OCI-LY1 (cell line): Measurements from ENCODE around the gene ARGLU1.

Source experiments
- H2AFZ ChIP-seq: fragments of 200-600 bp; sonication (generic), shearing (Covaris generic); 2 replicates; pipeline ENCODE4 v1.6.0; 2014; ENCODE audit warnings: antibody characterized with exemption, mild to moderate bottlenecking, low read length
- H3F3A ChIP-seq: fragments of 200-600 bp; sonication (generic), shearing (Covaris generic); 2 replicates; pipeline ENCODE4 v1.6.0; 2014; ENCODE audit warnings: mild to moderate bottlenecking, antibody characterized with exemption, low read length, moderate library complexity; ENCODE audit not compliant: insufficient read depth
- H3K27ac ChIP-seq: fragments of 200-600 bp; sonication (generic); 2 replicates; pipeline ENCODE4 v1.5.1; 2014; ENCODE audit warnings: low read length, mixed run types, mild to moderate bottlenecking, low read depth; ENCODE audit not compliant: poor library complexity, severe bottlenecking
- H3K27me3 ChIP-seq: fragments of 200-600 bp; sonication (generic); 2 replicates; pipeline ENCODE4 v1.6.0; 2014; ENCODE audit warnings: antibody characterized with exemption, mild to moderate bottlenecking, low read length, moderate library complexity; ENCODE audit not compliant: insufficient read depth
- H3K36me3 ChIP-seq: fragments of 200-600 bp; sonication (generic); 2 replicates; pipeline ENCODE4 v1.6.1; 2014; ENCODE audit warnings: mild to moderate bottlenecking, antibody characterized with exemption, low read length, moderate library complexity, mixed read lengths; ENCODE audit not compliant: insufficient read depth
- H3K4me1 ChIP-seq: fragments of 200-600 bp; sonication (generic); 2 replicates; pipeline ENCODE4 v1.5.1; 2014; ENCODE audit warnings: mild to moderate bottlenecking, low read length, moderate library complexity; ENCODE audit not compliant: insufficient read depth, severe bottlenecking
- H3K4me2 ChIP-seq: fragments of 200-600 bp; sonication (generic), shearing (Covaris generic); 2 replicates; pipeline ENCODE4 v1.6.1; 2014; ENCODE audit warnings: low read length
- H3K4me3 ChIP-seq: fragments of 200-600 bp; sonication (generic); 2 replicates; pipeline ENCODE4 v1.5.1; 2014; ENCODE audit warnings: low read length, low read depth, mild to moderate bottlenecking, mixed read lengths; ENCODE audit not compliant: poor library complexity, severe bottlenecking
- H3K79me2 ChIP-seq: fragments of 200-600 bp; shearing (Covaris generic); 2 replicates; pipeline ENCODE4 v1.6.1; 2016; ENCODE audit warnings: mixed run types, low read length, mixed read lengths; ENCODE audit not compliant: insufficient read depth
- H3K9ac ChIP-seq: fragments of 200-600 bp; sonication (generic), shearing (Covaris generic); 2 replicates; pipeline ENCODE4 v1.6.1; 2014; ENCODE audit warnings: mild to moderate bottlenecking, low read length, mixed read lengths
- H3K9me2 ChIP-seq: fragments of 200-600 bp; sonication (generic), shearing (Covaris generic); 2 replicates; pipeline ENCODE4 v1.6.1; 2014; ENCODE audit warnings: low read depth, mild to moderate bottlenecking, low read length, mixed read lengths
- H3K9me3 ChIP-seq: fragments of 200-600 bp; shearing (Covaris generic); 2 replicates; pipeline ENCODE4 v1.6.1; 2014; ENCODE audit warnings: low read length, mixed read lengths
- H4K20me1 ChIP-seq: fragments of 200-600 bp; sonication (generic), shearing (Covaris generic); 2 replicates; pipeline ENCODE4 v1.6.0; 2016; ENCODE audit warnings: mild to moderate bottlenecking, low read length; ENCODE audit not compliant: insufficient read depth
- EZH2 ChIP-seq: fragments of 200-600 bp; sonication (generic), shearing (Covaris generic); IDR thresholded peaks from 2 replicates; pipeline ENCODE4 v1.8.0; 2017; ENCODE audit warnings: borderline replicate concordance, mixed run types, mild to moderate bottlenecking, antibody characterized with exemption, low read length, moderate library complexity, mixed read lengths
- TF ChIP-seq, protein P1 (sequence below): fragments of 200-600 bp; sonication (generic), shearing (Covaris generic); IDR thresholded peaks from 2 replicates; pipeline ENCODE4 v1.5.1; 2017; ENCODE audit warnings: mild to moderate bottlenecking, antibody characterized with exemption, low read length, moderate library complexity, mixed read lengths

Gene ARGLU1

DNA sequence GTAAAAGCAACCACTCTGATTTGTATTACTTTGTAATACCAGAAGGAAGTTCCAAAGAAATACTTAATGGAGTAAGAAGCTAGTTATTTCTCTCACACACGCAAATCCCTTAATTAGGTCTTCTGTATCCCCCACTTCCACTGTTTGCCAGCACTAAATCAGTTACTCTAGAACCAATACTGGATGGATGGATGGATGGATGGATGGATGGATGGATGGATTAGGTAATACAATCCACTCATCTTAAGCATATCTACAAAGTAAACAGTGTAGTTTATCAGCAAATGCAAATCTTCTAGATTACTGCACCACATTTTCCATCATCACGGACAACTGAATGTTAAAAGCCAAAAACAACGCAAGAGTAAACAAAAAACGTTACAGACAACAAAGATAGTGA, 27.3 kb downstream of the ARGLU1 start:
- Histone ChIP-seq H3K4me1 (peaks cover 4% of the 10 kb centered on the region), H3K79me2 (peaks cover 5% of the 10 kb centered on the region; the same call in 1 of the 2 replicates), H3K9me2 (no peaks in the 10 kb centered on the region), H3K27me3 (no peaks in the 10 kb centered on the region), H3K36me3 (peaks cover 53% of the 10 kb centered on the region), H4K20me1 (peaks cover 22% of the 10 kb centered on the region), H3K9ac (no peak overlapping the region), H3K9me3 (no peaks in the 10 kb centered on the region), H3K4me2 (no peak overlapping the region), H3K4me3 (no peak overlapping the region), H2AFZ (no peak overlapping the region), H3K27ac (no peak overlapping the region), H3F3A (peaks cover 20% of the 10 kb centered on the region)
- TF ChIP-seq, protein P1, sequence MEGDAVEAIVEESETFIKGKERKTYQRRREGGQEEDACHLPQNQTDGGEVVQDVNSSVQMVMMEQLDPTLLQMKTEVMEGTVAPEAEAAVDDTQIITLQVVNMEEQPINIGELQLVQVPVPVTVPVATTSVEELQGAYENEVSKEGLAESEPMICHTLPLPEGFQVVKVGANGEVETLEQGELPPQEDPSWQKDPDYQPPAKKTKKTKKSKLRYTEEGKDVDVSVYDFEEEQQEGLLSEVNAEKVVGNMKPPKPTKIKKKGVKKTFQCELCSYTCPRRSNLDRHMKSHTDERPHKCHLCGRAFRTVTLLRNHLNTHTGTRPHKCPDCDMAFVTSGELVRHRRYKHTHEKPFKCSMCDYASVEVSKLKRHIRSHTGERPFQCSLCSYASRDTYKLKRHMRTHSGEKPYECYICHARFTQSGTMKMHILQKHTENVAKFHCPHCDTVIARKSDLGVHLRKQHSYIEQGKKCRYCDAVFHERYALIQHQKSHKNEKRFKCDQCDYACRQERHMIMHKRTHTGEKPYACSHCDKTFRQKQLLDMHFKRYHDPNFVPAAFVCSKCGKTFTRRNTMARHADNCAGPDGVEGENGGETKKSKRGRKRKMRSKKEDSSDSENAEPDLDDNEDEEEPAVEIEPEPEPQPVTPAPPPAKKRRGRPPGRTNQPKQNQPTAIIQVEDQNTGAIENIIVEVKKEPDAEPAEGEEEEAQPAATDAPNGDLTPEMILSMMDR, result no peak
- no peak for TF ChIP-seq EZH2

DNA sequence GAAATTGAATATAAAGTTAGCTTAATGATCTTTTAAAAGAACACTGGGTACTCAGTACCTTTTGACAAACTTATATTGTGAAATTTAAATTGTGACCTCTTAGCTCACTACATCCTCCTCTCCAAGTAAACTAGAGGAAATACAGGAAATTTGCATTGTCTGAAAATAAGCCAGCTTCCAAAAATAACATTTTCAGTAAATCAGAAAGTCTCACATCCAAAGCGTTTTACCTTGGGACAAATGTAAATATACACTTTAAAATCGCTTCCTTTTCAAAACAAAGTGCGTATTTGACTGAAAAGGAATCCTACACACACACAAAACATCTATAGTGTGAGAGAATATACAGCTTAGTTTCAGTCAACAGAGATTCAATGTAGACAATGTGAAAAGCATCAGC, 30.4 kb downstream of the ARGLU1 start:
- Histone ChIP-seq H3F3A (peaks cover 20% of the 10 kb centered on the region), H3K79me2 (no peaks in the 10 kb centered on the region), H4K20me1 (peaks cover 6% of the 10 kb centered on the region; the same call in 1 of the 2 replicates), H3K4me3 (no peak overlapping the region), H3K9ac (no peak overlapping the region), H3K27ac (no peak overlapping the region), H3K9me3 (no peaks in the 10 kb centered on the region), H3K4me2 (no peak overlapping the region), H3K9me2 (no peaks in the 10 kb centered on the region), H3K4me1 (peaks cover 4% of the 10 kb centered on the region), H2AFZ (no peak overlapping the region), H3K27me3 (no peaks in the 10 kb centered on the region), H3K36me3 (peaks cover 22% of the 10 kb centered on the region)
- no peak for TF ChIP-seq EZH2
- TF ChIP-seq, protein P1, result no peak

DNA sequence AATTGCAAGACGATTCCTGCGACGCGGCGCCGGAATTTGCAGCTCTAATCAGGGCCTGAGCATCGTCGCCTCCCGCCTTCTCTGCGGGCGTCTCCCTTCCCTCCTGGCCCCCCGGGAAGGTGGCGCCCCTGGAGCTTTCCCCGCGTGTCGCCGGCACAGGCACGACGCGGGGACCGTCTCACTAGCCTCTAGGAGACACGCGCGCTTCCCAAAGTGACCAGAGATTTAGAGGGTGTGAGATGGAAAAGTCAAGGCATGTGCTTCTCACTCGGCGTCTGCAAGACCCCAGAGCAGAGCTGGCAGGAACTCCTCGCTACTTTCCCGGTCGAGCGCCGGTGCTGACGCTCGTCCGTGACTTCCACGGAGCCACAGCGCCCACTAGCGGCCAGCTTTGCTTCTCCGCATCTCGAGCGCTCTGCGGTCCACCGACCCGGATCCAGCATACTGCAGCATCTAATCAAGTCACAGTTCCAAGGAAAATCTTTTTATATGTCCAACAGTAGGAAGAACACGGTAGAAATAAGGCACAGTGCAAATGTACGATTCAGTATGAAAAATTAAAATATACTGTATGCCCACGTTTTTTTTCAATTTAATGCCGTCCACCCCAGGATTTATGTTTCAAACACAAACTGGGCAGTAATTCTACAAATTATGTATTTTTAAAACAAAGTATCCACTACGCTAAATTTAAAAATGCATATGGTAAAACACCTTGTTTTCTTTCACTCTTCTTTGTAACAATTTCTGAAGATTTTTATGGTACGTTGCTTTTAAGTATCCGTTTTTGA, 31.5 kb downstream of the ARGLU1 start:
- H2AFZ ChIP-seq, result no peak overlapping the region
- peak overlapping the region; percentile 82 for H3K4me2 ChIP-seq
- peaks cover 20% of the 10 kb centered on the region for H3F3A ChIP-seq
- TF ChIP-seq, protein P1, result peak; percentile 99
- no peak for TF ChIP-seq EZH2
- H3K9ac ChIP-seq, result peak overlapping the region; percentile 52; the same call in 1 of the 2 replicates
- H3K36me3 ChIP-seq, result peaks cover 11% of the 10 kb centered on the region
- H3K9me2 ChIP-seq, result no peaks in the 10 kb centered on the region
- peak overlapping the region; percentile 14 for H3K27ac ChIP-seq
- peaks cover 4% of the 10 kb centered on the region for H3K4me1 ChIP-seq
- H3K9me3 ChIP-seq, result no peaks in the 10 kb centered on the region
- H3K4me3 ChIP-seq, result peak overlapping the region; percentile 60
- H3K79me2 ChIP-seq, result no peaks in the 10 kb centered on the region
- H4K20me1 ChIP-seq, result no peaks in the 10 kb centered on the region; the same call in 1 of the 2 replicates
- no peaks in the 10 kb centered on the region for H3K27me3 ChIP-seq
